Esophagus mucosa (tissue), 1 donor: ENCODE measurements around the gene FNDC3B. TPM values are rescaled to one million over a fixed set of nuclear protein-coding genes. Genes with fewer than 3 reads are reported as not detected.

Experiments used
- ATAC-seq: fragments of 200-7000 bp; cut with Tn5 transposase; one replicate; pipeline ENCODE4 v1.9.1; 2020
- total RNA-seq: library from RNA; stranded (reverse); gene quantifications from one replicate; pipeline ENCODE4 v1.2.4, GENCODE V29; 2023
- donor health status: DM: yes; HTN: yes; CAD: no.

The FNDC3B gene
- total RNA-seq, 1 donor from 2014 or later, result 19.9 TPM

GRCh38 chr3:172173316-172174254 is 134.2 kb downstream of the FNDC3B start:
- no peak for ATAC-seq

- no peak for ATAC-seq
Measured at GRCh38 chr3:172174513-172175253, 135.3 kb downstream of the FNDC3B start.

GRCh38 chr3:172175254-172175599 is 135.8 kb downstream of the FNDC3B start:
- ATAC-seq, result no peak

DNA sequence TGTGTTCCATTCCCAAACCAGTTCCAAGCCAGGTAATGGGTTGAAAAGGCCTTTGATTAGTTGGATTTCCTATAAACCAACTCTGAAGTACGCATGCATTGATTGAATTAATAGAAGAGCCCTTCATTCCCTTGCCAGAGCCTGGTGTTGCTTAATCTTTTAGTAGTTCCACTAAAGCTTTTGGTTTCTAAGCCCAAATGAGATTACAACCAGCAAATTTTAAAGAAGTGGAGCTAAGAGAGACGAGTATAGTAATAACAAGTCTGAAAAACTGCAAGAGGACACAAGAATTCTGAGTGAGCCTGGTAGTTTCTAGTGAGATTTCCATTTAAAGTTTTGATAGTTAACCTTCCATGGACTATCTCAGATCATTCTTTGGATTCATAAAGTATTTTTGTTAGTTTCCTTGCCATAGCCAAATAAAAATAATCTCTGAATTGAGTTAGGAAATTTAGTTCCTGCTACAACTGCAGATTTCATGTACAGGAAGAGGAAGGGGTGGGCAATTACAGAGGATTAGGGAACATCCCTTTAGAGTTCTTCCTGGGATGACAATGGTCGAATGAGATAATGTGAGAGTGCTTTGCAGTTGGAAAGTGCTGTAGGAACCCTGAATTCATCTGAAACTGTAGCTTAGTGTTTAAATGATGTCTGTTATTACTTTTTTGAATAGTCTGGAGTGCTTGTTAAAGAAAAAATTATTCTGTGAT is 136.8 kb downstream of the FNDC3B start:
- ATAC-seq, result no peak

DNA sequence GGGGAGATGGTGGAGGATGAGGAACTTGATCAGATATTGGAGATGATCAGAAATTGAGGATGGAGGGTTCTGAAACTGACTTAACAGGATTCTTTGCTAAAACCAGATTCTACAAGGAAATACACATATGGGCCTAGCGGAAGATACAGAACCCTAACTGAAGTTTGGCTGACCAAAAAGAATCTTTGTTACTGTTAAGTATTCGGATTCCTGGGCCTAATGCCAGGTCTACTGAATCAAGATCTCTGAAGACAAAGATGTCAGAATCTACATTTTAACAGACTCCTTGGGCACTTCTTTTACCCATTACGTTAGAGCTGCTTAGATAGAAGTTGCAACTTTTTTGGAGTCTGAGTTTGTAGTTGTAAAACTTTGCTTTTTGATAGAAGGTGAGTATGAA is 137.7 kb downstream of the FNDC3B start:
- ATAC-seq, result no peak

DNA sequence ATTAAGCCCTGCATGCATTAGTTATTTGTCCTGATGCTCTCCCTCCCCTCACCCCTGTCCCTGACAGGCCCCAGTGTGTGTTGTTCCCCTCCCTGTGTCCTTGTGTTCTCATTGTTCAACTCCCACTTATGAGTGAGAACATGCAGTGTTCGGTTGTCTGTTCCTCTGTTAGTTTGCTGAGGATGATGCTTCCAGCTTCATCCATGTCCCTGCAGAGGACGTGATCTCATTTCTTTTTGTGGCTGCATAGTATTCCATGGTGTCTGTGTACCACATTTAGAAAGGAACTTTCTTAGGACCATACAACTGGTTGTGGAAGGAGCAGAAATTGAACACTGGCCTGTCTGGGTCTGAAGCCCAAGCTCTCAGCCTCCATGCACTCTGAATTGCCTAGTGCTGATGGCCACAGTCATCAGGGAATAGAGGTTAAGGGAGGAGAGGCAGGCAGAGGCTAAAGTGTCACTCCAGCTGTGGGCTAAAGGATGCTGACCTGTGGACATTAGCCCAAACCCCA is 138.5 kb downstream of the FNDC3B start:
- ATAC-seq, result no peak

DNA sequence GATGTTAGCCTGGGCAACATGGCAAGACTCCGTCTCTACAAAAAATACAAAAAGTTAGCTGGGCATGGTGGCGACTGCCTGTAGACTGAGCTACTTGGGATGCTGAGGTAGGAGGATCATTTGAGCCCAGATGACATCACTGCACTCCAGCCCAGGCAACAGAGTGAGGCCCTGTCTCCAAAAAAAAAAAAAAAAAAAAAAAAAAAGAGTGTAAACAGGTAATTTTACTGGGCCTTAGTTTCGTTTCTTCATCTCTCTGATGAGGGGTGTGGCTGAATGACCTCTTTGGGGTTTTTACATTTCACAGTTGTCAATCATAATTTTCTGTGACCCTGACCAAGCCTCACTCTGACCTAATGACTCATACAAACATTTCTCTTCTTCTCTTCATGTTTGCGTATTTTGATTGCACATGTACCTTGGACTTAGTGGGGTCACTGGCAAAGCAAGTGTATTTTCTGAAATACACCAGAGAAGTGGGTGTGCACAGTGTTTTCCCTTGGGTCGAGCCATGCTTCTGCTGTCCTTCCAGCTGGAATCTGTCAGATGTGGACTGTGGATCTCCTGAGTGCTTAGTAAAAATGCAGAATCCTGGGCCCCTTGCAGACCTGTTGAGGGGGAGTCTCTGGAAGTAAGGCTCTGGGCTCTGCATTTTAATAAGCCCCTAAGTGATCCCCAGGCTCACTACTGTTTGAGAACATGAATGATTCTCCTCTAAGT is 140.5 kb downstream of the FNDC3B start:
- no peak for ATAC-seq

GRCh38 chr3:172180473-172180872 is 141.1 kb downstream of the FNDC3B start:
- ATAC-seq, result no peak

DNA sequence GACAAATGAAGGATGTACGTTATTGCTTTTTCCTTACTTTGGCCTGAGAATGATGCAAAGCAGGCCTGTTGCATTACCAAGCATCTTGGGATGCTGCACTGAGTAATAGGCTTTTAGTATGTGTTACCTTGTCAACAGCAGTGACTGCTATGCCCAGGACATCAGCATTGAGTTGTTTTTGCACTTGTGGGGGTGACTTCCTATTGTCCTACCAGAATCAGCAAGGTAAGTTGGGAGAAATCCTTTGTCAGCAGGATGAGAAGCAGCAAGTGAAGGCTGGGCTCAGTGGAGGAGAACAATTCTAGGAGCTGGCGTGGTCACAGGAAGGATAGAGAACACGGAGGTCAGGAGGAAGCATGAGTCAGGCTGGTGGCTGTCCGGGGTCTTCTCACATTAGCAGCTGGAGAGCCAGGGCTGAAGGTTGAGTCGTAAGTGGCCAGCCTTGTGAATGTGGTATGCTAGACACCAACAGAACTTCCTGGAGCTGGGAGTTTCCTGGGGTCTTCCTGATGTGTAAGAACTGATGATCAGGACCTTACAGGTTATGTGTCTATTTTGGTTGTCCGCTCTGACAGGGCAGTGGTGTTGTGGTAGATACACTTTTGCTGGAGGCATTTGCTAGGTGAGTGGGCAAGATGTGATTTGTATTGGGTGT is 142.7 kb downstream of the FNDC3B start:
- ATAC-seq, result no peak

- no peak for ATAC-seq
Measured at GRCh38 chr3:172182797-172183196, 143.4 kb downstream of the FNDC3B start.

GRCh38 chr3:172184106-172184822 is 144.9 kb downstream of the FNDC3B start:
- no peak for ATAC-seq

- no peak for ATAC-seq
Measured at GRCh38 chr3:172185907-172186306, 146.5 kb downstream of the FNDC3B start.

DNA sequence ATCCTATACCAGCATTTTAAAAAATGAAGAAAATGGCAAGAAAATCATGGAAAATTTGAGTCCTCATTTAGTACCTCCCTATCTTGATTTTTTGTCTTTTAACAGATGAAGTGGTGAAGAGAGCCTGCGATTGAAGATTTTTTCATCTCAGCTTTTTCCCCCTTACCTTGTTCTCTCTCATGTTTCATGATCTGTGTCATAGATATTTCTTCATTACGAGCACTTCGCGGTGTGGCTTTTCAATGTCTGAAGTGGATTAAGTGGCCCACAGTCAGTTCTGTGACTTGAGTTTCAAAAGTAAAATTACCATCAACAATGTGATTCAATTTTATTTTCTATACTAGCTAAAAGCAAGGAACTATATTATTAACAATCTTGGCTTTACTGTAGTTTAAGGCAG is 147.2 kb downstream of the FNDC3B start:
- no peak for ATAC-seq

GRCh38 chr3:172187511-172187910 is 148.1 kb downstream of the FNDC3B start:
- no peak for ATAC-seq

DNA sequence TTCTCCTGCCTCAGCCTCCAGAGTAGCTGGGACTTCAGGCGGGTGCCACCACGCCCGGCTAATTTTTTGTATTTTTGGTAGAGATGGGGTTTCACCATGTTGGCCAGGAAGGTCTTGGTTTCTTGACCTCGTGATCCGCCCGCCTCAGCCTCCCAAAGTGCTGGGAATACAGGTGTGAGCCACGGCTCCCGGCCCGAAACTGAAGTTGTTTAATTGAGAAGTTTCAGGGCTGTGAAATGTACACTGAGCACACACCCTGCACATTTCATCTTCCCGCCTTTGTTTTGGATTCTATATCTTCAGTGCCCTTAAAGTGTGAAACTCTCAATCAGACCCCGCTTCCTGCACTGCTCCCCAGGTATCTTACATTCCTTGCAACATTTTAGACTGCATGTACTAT is 149.1 kb downstream of the FNDC3B start:
- no peak for ATAC-seq

DNA sequence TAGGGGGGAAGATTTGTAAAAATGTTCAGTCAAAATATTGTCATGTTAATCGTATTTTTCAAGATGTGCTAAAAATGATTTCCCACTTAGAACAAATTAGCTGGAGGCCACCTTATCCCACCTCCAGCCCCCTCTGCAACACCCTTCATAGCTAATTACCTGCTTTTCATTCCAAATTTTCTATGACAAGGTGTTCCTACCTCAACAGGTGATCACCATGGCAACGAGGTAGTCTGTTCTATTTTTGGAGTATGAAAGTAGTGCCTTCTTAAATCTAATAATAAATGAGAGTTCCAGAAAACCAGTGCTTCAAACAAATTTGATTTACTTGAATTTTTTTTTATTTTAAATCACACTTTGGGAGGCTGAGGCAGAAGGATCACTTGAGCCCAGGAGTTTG is 149.8 kb downstream of the FNDC3B start:
- ATAC-seq, result no peak

- no peak for ATAC-seq
Measured at GRCh38 chr3:172189987-172190603, 150.7 kb downstream of the FNDC3B start.

GRCh38 chr3:172190980-172191379 is 151.6 kb downstream of the FNDC3B start:
- no peak for ATAC-seq

DNA sequence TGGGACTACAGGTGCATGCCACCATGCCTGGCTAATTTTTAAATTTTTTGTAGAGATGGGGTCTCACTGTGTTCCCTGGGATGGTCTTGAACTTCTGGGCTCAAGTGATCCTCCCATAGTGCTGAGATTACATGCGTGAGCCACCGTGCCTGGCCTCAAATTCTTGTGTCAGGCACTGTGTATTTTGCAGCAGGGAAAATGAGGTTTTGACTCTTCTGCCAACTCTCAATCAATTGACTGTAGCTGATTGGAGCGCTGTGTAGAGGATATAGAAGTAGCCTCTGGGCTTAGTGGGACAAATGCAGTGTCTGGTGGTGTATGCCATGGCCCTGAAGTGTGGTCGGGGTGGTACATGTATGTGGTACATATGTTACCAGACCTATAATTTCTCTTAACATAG is 152.3 kb downstream of the FNDC3B start:
- ATAC-seq, result no peak

- ATAC-seq, result no peak
Measured at GRCh38 chr3:172192830-172193415, 153.5 kb downstream of the FNDC3B start.
